AG04449 (cell line): ENCODE results near the gene ZNF660.
"Not testable (repeated sequence)": the region's sequence is repeated elsewhere in the genome, so short reads cannot be mapped to it uniquely, and the experiment has no call there.

Experiments
- CTCF ChIA-PET: fragments of 350-600 bp; formaldehyde crosslinking; extraction: SDS; loops from one replicate; lab custom pipeline; 2021; ENCODE audit warnings: antibody characterized with exemption; lab: Yijun Ruan, JAX
- POLR2A ChIA-PET: fragments of 400-600, 350-600 bp; formaldehyde crosslinking; extraction: SDS; loops from one replicate; lab custom pipeline; 2020; ENCODE audit warnings: antibody characterized with exemption, inconsistent platforms; lab: Yijun Ruan, JAX
- DNase-seq: peaks from one replicate; pipeline ENCODE4 v3.0.0-alpha.2; 2010; ENCODE audit warnings: low read depth, low spot score
- H3K4me3 ChIP-seq: 2 replicates; pipeline ENCODE4 v1.5.1; 2011; ENCODE audit warnings: low read depth, mild to moderate bottlenecking, control low read depth, low read length
- CTCF ChIP-seq: IDR thresholded peaks from one replicate; pipeline ENCODE4 v1.5.1; 2011; ENCODE audit warnings: mild to moderate bottlenecking, moderate library complexity, low read length, control low read depth, inconsistent platforms; ENCODE audit not compliant: insufficient read depth; ENCODE audit errors: missing control alignments

The ZNF660 gene

GRCh38 chr3:44584646-44585501 lies at the start of gene ZNF660:
Gene ZNF660, plus strand, starts transcription at chr3:44584964. Its CDS starts 9,230 bp downstream, at chr3:44594194.
- CTCF ChIA-PET = no interaction called here
- no peak for TF ChIP-seq CTCF
- DNase-seq = peak; percentile 5
- POLR2A ChIA-PET = interaction anchor here (0.6 to 1.2 kb wide), 3 partner anchors 8 to 30 kb away, joined by 3 to 5 read pairs (median 3); partner anchors contain the start of gene ZKSCAN7
- H3K4me3 ChIP-seq = peak within 1 kb of the TSS; percentile 72

GRCh38 chr3:44535364-44535763 lies 49.4 kb upstream of the ZNF660 start:
- TF ChIP-seq CTCF = no peak
- CTCF ChIA-PET = interaction anchor here (4.9 kb wide), 1 partner anchor 378 kb away, joined by 66 read pairs; no protein-coding TSS in a partner anchor
- no peak overlapping the region for H3K4me3 ChIP-seq
- no peak for DNase-seq
- POLR2A ChIA-PET = no interaction called here

GRCh38 chr3:44544811-44545210 lies 40.0 kb upstream of the ZNF660 start:
- CTCF ChIA-PET, H3K4me3 ChIP-seq, POLR2A ChIA-PET, DNase-seq: not testable (repeated sequence)

GRCh38 chr3:44554626-44555592 lies 29.9 kb upstream of the ZNF660 start, which contains the start of gene ZKSCAN7:
Gene ZKSCAN7, plus strand, starts transcription at chr3:44555193. Its CDS starts 1,855 bp downstream, at chr3:44557048.
- ChIA-PET POLR2A (interaction anchor here (1.3 kb wide), 1 partner anchor 30 kb away, joined by 5 read pairs; the partner anchor contains the start of gene ZNF660), CTCF (interaction anchor here (0.8 to 1.0 kb wide), 2 partner anchors 22 to 231 kb away, joined by 3 read pairs; no protein-coding TSS in a partner anchor)
- DNase-seq = no peak
- H3K4me3 ChIP-seq = peak within 1 kb of the TSS; percentile 66
- no peak for TF ChIP-seq CTCF

- ChIA-PET POLR2A (interaction anchor here (1.3 kb wide), 1 partner anchor 29 kb away, joined by 5 read pairs; the partner anchor contains the start of gene ZNF660), CTCF (interaction anchor here (0.8 to 1.0 kb wide), 2 partner anchors 23 to 232 kb away, joined by 3 read pairs; no protein-coding TSS in a partner anchor)
- H3K4me3 ChIP-seq = peak overlapping the region; percentile 66
- DNase-seq = no peak
- TF ChIP-seq CTCF = no peak
These were observed 29.0 kb upstream of the ZNF660 start for GRCh38 chr3:44555723-44556122.

GRCh38 chr3:44557074-44557473 lies 27.7 kb upstream of the ZNF660 start:
- no peak for DNase-seq
- H3K4me3 ChIP-seq = no peak overlapping the region
- TF ChIP-seq CTCF = no peak
- ChIA-PET CTCF (interaction anchor here (1.0 kb wide), 1 partner anchor 23 kb away, joined by 3 read pairs; no protein-coding TSS in a partner anchor), POLR2A (no interaction called here)
